ENCODE results near the gene PCDHGA5.

PCDHGA5 gene

GRCh38 chr5:141320225-141321169 lies 43.5 kb upstream of the PCDHGA5 start, which contains the start of gene TAF7:
Gene TAF7, minus strand, starts transcription at chr5:141320784. Its CDS starts 740 bp downstream, at chr5:141320044.
- Histone ChIP-seq H3K4me3 (ENCODE audit: low read length) (peak within 1 kb of the TSS; percentile 82), H3K4me2 (ENCODE audit: low read length) (peak within 1 kb of the TSS; percentile 66), H3K9me2 (replicated peaks; ENCODE audit: control insufficient read depth, low read length) (no peaks in the 10 kb centered on the region), H3K27ac (ENCODE audit: low read depth, low read length) (peak within 1 kb of the TSS; percentile 79), H3K79me2 (ENCODE audit: control insufficient read depth, low read length) (peaks cover 50% of the 10 kb centered on the region), H3K9me3 (ENCODE audit: control insufficient read depth, insufficient read depth, low read length) (peaks cover 39% of the 10 kb centered on the region), H4K20me1 (ENCODE audit: control insufficient read depth, insufficient read depth, low read depth, low read length) (no peaks in the 10 kb centered on the region), H3F3A (ENCODE audit: control insufficient read depth, insufficient read depth) (no peaks in the 10 kb centered on the region), H3K27me3 (ENCODE audit: control insufficient read depth, low read length) (no peaks in the 10 kb centered on the region), H3K36me3 (ENCODE audit: control insufficient read depth, low read length) (peaks cover 45% of the 10 kb centered on the region), H3K4me1 (ENCODE audit: control insufficient read depth, low read length) (peaks cover 26% of the 10 kb centered on the region)
- TF ChIP-seq CTCF (IDR thresholded peaks at IDR 0.05; ENCODE audit: low read depth, low read length, poor library complexity, severe bottlenecking) (peak; percentile 87), EZH2phosphoT487 (IDR thresholded peaks at IDR 0.05; ENCODE audit: borderline replicate concordance, low read length) (no peak)

GRCh38 chr5:141322261-141322660 lies 41.7 kb upstream of the PCDHGA5 start:
- Histone ChIP-seq H3K36me3 (ENCODE audit: control insufficient read depth, low read length) (peaks cover 28% of the 10 kb centered on the region), H3K4me3 (ENCODE audit: low read length) (peak overlapping the region; percentile 11), H3F3A (ENCODE audit: control insufficient read depth, insufficient read depth) (no peaks in the 10 kb centered on the region), H3K27me3 (ENCODE audit: control insufficient read depth, low read length) (no peaks in the 10 kb centered on the region), H3K4me2 (ENCODE audit: low read length) (peak overlapping the region; percentile 66; the same call in 1 of the 2 replicates), H3K27ac (ENCODE audit: low read depth, low read length) (no peak overlapping the region), H4K20me1 (ENCODE audit: control insufficient read depth, insufficient read depth, low read depth, low read length) (no peaks in the 10 kb centered on the region), H3K9me2 (replicated peaks; ENCODE audit: control insufficient read depth, low read length) (no peaks in the 10 kb centered on the region), H3K4me1 (ENCODE audit: control insufficient read depth, low read length) (peaks cover 39% of the 10 kb centered on the region), H3K79me2 (ENCODE audit: control insufficient read depth, low read length) (peaks cover 32% of the 10 kb centered on the region), H3K9me3 (ENCODE audit: control insufficient read depth, insufficient read depth, low read length) (peaks cover 37% of the 10 kb centered on the region)
- no peak for TF ChIP-seq CTCF (IDR thresholded peaks at IDR 0.05; ENCODE audit: low read depth, low read length, poor library complexity, severe bottlenecking)
- TF ChIP-seq EZH2phosphoT487 (IDR thresholded peaks at IDR 0.05; ENCODE audit: borderline replicate concordance, low read length) = no peak

DNA sequence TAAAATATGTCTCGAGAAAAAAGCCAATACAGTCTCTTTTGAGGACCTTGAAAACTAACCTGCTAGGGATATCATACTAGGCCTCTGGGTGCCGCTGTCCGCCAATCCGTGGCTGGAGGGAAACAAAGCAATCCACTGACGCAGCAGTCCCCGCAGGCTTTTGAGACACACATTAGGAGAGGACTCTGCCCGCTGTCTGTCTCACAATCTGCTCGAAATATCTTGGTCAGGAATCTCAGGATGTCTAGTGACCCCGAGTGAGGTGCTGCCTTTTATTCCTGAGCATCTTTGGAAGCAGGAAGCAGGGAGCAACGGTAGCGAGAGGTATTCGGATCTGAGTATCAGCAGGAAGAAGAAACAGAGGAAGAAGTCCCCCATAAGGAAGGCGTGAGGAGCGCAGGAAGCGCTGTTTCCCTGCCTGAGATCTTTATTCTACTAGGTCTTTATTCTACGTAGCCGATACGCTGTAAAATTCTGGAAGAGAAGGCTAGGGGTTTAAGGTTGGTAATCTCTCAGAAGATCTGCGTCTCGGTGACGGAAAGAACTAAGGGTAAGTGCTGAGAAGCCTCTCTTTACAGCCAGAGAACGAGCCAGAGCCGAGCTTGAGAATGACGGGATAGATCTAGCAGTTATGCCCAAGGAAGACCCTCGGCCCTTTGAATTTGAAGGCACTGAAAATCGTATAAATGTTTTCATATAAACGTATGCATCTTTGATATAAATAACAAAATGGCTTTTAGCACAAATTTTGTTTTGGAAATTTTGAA lies 37.7 kb upstream of the PCDHGA5 start:
- H3K27ac ChIP-seq (ENCODE audit: low read depth, low read length) = peak overlapping the region; percentile 31; the same call in 1 of the 2 replicates
- H3K4me3 ChIP-seq (ENCODE audit: low read length) = peak overlapping the region; percentile 80

More for the DNA sequence above, 37.7 kb upstream of the PCDHGA5 start:
- Histone ChIP-seq H3K79me2 (ENCODE audit: control insufficient read depth, low read length) (no peaks in the 10 kb centered on the region), H3K9me3 (ENCODE audit: control insufficient read depth, insufficient read depth, low read length) (peaks cover 12% of the 10 kb centered on the region; the same call in 1 of the 2 replicates), H4K20me1 (ENCODE audit: control insufficient read depth, insufficient read depth, low read depth, low read length) (no peaks in the 10 kb centered on the region), H3K36me3 (ENCODE audit: control insufficient read depth, low read length) (no peaks in the 10 kb centered on the region), H3K9me2 (replicated peaks; ENCODE audit: control insufficient read depth, low read length) (no peaks in the 10 kb centered on the region), H3K27me3 (ENCODE audit: control insufficient read depth, low read length) (no peaks in the 10 kb centered on the region), H3F3A (ENCODE audit: control insufficient read depth, insufficient read depth) (no peaks in the 10 kb centered on the region), H3K4me1 (ENCODE audit: control insufficient read depth, low read length) (peaks cover 37% of the 10 kb centered on the region), H3K4me2 (ENCODE audit: low read length) (peak overlapping the region; percentile 73)
- TF ChIP-seq EZH2phosphoT487 (IDR thresholded peaks at IDR 0.05; ENCODE audit: borderline replicate concordance, low read length) (no peak), CTCF (IDR thresholded peaks at IDR 0.05; ENCODE audit: low read depth, low read length, poor library complexity, severe bottlenecking) (peak; percentile 75)

Data from DOHH2 (cell line).